ENCODE results near the gene CD151. TPM values are rescaled to one million over a fixed set of nuclear protein-coding genes. Genes with fewer than 3 reads are reported as not detected.

CD151 gene
- total and polyA plus RNA-seq, 8 donors: 122 to 815 (median 162) TPM

DNA sequence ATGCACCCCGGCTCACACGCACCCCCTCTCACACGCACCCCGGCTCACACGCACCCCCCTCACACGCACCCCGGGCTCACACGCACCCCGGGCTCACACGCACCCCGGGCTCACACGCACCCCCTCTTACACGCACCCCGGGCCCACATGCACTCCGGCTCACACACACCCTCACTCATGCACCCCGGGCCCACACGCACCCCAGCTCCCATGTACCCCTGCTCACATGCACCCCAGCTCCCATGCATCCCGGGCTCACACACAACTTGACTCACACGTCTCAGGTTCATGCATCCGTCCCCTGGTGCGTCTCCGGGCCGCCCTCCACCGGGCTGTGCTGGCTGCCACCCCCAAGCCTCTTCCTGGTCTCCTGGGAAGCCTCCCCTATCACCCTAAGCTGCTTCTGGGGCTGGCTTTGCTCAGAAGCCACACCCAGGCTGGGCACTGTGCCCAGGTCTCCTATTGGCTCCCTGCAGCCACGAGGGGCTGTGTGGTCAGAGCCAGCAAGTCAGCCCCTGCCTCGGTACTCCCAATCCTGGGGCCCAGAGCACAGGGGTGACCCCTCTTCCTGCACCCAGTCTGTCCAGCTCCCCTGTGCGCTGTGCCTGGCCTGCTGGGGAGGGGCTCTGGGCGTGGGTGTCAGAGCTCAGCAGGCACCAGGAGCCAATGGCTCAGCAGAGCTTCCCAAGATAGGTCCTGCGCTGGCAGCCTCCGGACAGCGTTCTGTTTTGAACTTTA is 26.8 kb downstream of the CD151 start:
- no peak overlapping the region for H3K4me3 ChIP-seq
- peaks cover 0 to 25% of the 10 kb centered on the region in 2 donors for H3K36me3 ChIP-seq
- peak in 3 of 4 donors; percentile 63 to 95 (median 85) for DNase-seq
- H3K9me3 ChIP-seq: no peaks in the 10 kb centered on the region
- H3K27ac ChIP-seq: peak overlapping the region in 1 of 2 donors; percentile 31
- TF ChIP-seq, protein P1, sequence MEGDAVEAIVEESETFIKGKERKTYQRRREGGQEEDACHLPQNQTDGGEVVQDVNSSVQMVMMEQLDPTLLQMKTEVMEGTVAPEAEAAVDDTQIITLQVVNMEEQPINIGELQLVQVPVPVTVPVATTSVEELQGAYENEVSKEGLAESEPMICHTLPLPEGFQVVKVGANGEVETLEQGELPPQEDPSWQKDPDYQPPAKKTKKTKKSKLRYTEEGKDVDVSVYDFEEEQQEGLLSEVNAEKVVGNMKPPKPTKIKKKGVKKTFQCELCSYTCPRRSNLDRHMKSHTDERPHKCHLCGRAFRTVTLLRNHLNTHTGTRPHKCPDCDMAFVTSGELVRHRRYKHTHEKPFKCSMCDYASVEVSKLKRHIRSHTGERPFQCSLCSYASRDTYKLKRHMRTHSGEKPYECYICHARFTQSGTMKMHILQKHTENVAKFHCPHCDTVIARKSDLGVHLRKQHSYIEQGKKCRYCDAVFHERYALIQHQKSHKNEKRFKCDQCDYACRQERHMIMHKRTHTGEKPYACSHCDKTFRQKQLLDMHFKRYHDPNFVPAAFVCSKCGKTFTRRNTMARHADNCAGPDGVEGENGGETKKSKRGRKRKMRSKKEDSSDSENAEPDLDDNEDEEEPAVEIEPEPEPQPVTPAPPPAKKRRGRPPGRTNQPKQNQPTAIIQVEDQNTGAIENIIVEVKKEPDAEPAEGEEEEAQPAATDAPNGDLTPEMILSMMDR (IDR thresholded peaks at IDR 0.05): no peak
- ATAC-seq: peak; percentile 47
- H3K27me3 ChIP-seq: no peaks in the 10 kb centered on the region
- intact Hi-C loops (cut with DNase I): no loop called here
- peaks cover 3 to 6% of the 10 kb centered on the region in 2 donors for H3K4me1 ChIP-seq

DNA sequence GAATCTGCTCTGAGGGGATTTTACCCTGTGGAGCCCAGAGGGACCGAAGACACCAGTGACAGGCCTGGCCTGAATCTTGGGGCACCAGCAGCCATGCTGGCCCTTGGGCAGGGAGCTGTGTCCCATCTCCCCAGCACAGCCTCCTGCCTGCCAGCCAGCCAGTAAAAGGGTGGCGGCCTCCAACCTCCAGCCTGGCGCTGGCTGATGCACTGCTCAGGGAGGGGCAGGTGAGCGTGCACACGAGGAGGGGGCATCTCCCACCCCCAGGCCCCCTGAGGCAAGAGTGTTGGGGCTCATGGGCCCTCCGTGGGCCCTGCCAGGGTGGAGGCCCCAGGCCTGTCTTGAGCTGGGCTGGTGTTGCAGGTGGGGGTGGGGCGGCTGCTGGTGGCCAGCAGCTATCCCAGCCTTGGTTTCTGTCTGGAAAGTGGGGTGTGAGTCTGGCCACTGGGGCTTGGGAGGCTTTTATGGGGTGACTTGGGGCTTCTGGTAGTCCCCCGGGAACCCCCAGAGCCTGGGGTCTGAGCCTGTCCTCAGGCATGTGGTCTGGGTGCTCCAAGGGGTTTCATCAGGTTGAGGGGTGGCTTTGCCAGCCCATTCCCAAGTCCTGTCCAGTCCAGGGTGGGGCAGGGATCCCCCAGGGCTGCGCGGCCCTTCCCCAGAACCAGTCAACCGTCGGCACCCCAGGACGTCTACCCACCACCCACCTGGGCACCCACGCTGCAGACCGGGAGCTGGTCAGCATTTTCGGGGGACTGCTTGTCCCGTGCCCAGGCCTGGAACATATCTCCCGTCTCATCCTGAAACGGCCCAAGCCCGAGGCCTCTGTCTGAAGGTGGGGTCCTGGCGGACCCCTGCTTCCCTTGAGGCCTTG is 27.7 kb downstream of the CD151 start:
- Histone ChIP-seq H3K36me3 (peaks cover 0 to 31% of the 10 kb centered on the region in 2 donors), H3K27me3 (no peaks in the 10 kb centered on the region), H3K27ac (peak overlapping the region in 1 of 2 donors; percentile 31), H3K9me3 (no peaks in the 10 kb centered on the region), H3K4me1 (peaks cover 3 to 6% of the 10 kb centered on the region in 2 donors), H3K4me3 (no peak overlapping the region)
- intact Hi-C loops (cut with DNase I): no loop called here
- DNase-seq: no peak
- no peak for ATAC-seq
- TF ChIP-seq, protein P1 (IDR thresholded peaks at IDR 0.05): no peak

DNA sequence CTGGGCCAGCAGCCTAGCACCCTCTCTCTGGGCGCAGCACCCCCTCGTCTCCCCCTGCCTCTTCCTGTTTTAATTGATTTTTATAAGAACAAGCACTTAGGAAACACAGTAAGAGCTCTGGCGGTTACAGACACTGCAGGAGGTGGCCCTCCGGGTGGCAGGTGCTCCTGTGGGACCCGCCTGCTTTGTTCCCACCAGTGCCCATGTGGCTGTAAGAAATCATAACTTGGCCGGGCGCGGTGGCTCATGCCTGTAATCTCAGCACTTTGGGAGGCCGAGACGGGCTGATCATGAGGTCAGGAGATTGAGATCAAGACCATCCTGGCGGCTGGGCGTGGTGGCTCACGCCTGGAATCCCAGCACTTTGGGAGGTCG is 28.3 kb downstream of the CD151 start:
- Histone ChIP-seq H3K27ac (no peak overlapping the region), H3K36me3 (peaks cover 0 to 32% of the 10 kb centered on the region in 2 donors), H3K9me3 (no peaks in the 10 kb centered on the region), H3K4me3 (no peak overlapping the region), H3K27me3 (no peaks in the 10 kb centered on the region), H3K4me1 (peaks cover 3 to 6% of the 10 kb centered on the region in 2 donors)
- DNase-seq (no peak), ATAC-seq (no peak)
- intact Hi-C loops (cut with DNase I): no loop called here
- TF ChIP-seq, protein P1 (IDR thresholded peaks at IDR 0.05): no peak

DNA sequence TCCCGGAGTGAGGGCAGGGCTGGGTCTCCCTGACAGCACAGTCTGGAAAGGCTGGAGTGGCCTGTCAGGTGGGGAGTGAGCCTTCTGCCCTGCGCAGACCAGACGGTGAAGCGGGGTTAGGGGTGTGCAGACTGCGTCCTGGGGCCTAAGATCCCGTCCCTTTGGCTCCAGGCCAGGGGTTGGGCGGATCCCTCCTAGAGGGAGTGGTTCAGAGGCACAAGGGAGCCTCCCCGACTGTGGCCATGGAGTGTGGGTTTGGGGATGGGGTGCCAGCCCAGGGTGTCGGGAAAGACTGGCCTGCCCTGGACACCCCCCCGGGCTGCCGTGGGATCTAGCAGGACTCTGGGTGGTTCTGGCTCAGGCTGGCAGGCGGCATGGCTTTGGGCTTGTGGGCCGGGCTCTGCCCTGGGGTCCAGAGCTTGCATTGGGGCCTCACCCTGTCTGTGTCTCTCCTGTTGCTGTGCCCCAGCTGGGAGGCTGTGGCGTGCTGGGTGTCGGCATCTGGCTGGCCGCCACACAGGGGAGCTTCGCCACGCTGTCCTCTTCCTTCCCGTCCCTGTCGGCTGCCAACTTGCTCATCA is 29.4 kb downstream of the CD151 start:
- Histone ChIP-seq H3K36me3 (peaks cover 0 to 43% of the 10 kb centered on the region in 2 donors), H3K9me3 (no peaks in the 10 kb centered on the region), H3K4me3 (no peak overlapping the region), H3K4me1 (peaks cover 0 to 3% of the 10 kb centered on the region in 2 donors), H3K27ac (no peak overlapping the region), H3K27me3 (no peaks in the 10 kb centered on the region)
- DNase-seq (no peak), ATAC-seq (no peak)
- TF ChIP-seq, protein P1 (IDR thresholded peaks at IDR 0.05): no peak
- intact Hi-C loops (cut with DNase I): no loop called here

DNA sequence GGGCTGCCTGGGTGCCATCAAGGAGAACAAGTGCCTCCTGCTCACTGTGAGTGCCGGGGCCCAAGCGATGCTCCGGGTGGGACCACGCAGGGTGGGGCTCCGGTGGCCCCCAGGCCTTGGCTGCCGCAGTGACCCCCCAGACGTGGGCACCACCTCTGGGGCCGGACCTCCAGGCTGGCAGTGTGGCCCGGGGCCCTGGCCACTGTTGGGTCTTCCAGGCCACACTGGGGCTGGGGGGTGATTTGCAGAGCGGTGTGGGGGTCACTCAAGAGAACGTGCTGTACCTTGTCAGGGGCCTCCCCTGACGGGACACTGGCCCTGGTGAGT is 29.9 kb downstream of the CD151 start:
- Histone ChIP-seq H3K27ac (no peak overlapping the region), H3K27me3 (no peaks in the 10 kb centered on the region), H3K4me1 (peaks cover 0 to 3% of the 10 kb centered on the region in 2 donors), H3K9me3 (no peaks in the 10 kb centered on the region), H3K36me3 (peaks cover 0 to 43% of the 10 kb centered on the region in 2 donors), H3K4me3 (no peak overlapping the region)
- DNase-seq: no peak
- ATAC-seq: no peak
- TF ChIP-seq, protein P1 (IDR thresholded peaks at IDR 0.05): no peak
- intact Hi-C loops (cut with DNase I): no loop called here

Data from left lung (tissue), 10 donors.